ENCODE data around the gene SRP68.

SRP68 gene

GRCh38 chr17:76000016-76000754, 72.1 kb downstream of the SRP68 start:
- ATAC-seq: peak; percentile 83
- TF ChIP-seq ZNF565 (CRISPR knock-in tag; conservative IDR thresholded peaks at IDR 0.05; ENCODE audit: low read depth) (no peak), TCF4 (CRISPR knock-in tag; IDR thresholded peaks at IDR 0.05; ENCODE audit: borderline replicate concordance) (no peak), ISL1 (CRISPR knock-in tag; IDR thresholded peaks at IDR 0.05) (no peak), ARNTL (CRISPR knock-in tag; IDR thresholded peaks at IDR 0.05; ENCODE audit: borderline replicate concordance, low read depth) (no peak)

- no peak for ATAC-seq
- TF ChIP-seq ARNTL (CRISPR knock-in tag; IDR thresholded peaks at IDR 0.05; ENCODE audit: borderline replicate concordance, low read depth) (no peak), ISL1 (CRISPR knock-in tag; IDR thresholded peaks at IDR 0.05) (no peak), ZFP30 (CRISPR knock-in tag; IDR thresholded peaks at IDR 0.05) (no peak), ESRRG (CRISPR knock-in tag; IDR thresholded peaks at IDR 0.05) (no peak), TSHZ2 (CRISPR knock-in tag; IDR thresholded peaks at IDR 0.05) (no peak), CSDC2 (CRISPR knock-in tag; IDR thresholded peaks at IDR 0.05) (no peak), ZNF565 (CRISPR knock-in tag; conservative IDR thresholded peaks at IDR 0.05; ENCODE audit: low read depth) (no peak), ZC3H10 (CRISPR knock-in tag; IDR thresholded peaks at IDR 0.05) (no peak), OSR1 (CRISPR knock-in tag; IDR thresholded peaks at IDR 0.05) (no peak), ZNF8 (CRISPR knock-in tag; IDR thresholded peaks at IDR 0.05) (no peak)
These were observed 74.0 kb downstream of the SRP68 start for GRCh38 chr17:75998327-75998795.

GRCh38 chr17:75996665-75997590, 75.4 kb downstream of the SRP68 start:
- TF ChIP-seq OSR1 (CRISPR knock-in tag; IDR thresholded peaks at IDR 0.05) (no peak), BACH2 (CRISPR knock-in tag; IDR thresholded peaks at IDR 0.05; ENCODE audit: borderline replicate concordance) (no peak), CSRNP3 (CRISPR knock-in tag; IDR thresholded peaks at IDR 0.05) (no peak), RARB (CRISPR knock-in tag; IDR thresholded peaks at IDR 0.05) (no peak), SNAI2 (CRISPR knock-in tag; IDR thresholded peaks at IDR 0.05) (no peak), ZFP30 (CRISPR knock-in tag; IDR thresholded peaks at IDR 0.05) (no peak), ZNF8 (CRISPR knock-in tag; IDR thresholded peaks at IDR 0.05) (no peak), TCF4 (CRISPR knock-in tag; IDR thresholded peaks at IDR 0.05; ENCODE audit: borderline replicate concordance) (no peak), ZC3H10 (CRISPR knock-in tag; IDR thresholded peaks at IDR 0.05) (no peak), PATZ1 (CRISPR knock-in tag; IDR thresholded peaks at IDR 0.05; ENCODE audit: borderline replicate concordance) (no peak)
- ATAC-seq: peak; percentile 58

GRCh38 chr17:75995385-75995925, 76.9 kb downstream of the SRP68 start:
- no peak for TF ChIP-seq TSHZ2 (CRISPR knock-in tag; IDR thresholded peaks at IDR 0.05)
- no peak for TF ChIP-seq RARB (CRISPR knock-in tag; IDR thresholded peaks at IDR 0.05)
- no peak for TF ChIP-seq TOX (CRISPR knock-in tag; IDR thresholded peaks at IDR 0.05; ENCODE audit: borderline replicate concordance)
- no peak for ATAC-seq
